ENCODE results near the gene MIA3.

MIA3 gene, protein sequence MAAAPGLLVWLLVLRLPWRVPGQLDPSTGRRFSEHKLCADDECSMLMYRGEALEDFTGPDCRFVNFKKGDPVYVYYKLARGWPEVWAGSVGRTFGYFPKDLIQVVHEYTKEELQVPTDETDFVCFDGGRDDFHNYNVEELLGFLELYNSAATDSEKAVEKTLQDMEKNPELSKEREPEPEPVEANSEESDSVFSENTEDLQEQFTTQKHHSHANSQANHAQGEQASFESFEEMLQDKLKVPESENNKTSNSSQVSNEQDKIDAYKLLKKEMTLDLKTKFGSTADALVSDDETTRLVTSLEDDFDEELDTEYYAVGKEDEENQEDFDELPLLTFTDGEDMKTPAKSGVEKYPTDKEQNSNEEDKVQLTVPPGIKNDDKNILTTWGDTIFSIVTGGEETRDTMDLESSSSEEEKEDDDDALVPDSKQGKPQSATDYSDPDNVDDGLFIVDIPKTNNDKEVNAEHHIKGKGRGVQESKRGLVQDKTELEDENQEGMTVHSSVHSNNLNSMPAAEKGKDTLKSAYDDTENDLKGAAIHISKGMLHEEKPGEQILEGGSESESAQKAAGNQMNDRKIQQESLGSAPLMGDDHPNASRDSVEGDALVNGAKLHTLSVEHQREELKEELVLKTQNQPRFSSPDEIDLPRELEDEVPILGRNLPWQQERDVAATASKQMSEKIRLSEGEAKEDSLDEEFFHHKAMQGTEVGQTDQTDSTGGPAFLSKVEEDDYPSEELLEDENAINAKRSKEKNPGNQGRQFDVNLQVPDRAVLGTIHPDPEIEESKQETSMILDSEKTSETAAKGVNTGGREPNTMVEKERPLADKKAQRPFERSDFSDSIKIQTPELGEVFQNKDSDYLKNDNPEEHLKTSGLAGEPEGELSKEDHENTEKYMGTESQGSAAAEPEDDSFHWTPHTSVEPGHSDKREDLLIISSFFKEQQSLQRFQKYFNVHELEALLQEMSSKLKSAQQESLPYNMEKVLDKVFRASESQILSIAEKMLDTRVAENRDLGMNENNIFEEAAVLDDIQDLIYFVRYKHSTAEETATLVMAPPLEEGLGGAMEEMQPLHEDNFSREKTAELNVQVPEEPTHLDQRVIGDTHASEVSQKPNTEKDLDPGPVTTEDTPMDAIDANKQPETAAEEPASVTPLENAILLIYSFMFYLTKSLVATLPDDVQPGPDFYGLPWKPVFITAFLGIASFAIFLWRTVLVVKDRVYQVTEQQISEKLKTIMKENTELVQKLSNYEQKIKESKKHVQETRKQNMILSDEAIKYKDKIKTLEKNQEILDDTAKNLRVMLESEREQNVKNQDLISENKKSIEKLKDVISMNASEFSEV (N-terminal part only)

DNA sequence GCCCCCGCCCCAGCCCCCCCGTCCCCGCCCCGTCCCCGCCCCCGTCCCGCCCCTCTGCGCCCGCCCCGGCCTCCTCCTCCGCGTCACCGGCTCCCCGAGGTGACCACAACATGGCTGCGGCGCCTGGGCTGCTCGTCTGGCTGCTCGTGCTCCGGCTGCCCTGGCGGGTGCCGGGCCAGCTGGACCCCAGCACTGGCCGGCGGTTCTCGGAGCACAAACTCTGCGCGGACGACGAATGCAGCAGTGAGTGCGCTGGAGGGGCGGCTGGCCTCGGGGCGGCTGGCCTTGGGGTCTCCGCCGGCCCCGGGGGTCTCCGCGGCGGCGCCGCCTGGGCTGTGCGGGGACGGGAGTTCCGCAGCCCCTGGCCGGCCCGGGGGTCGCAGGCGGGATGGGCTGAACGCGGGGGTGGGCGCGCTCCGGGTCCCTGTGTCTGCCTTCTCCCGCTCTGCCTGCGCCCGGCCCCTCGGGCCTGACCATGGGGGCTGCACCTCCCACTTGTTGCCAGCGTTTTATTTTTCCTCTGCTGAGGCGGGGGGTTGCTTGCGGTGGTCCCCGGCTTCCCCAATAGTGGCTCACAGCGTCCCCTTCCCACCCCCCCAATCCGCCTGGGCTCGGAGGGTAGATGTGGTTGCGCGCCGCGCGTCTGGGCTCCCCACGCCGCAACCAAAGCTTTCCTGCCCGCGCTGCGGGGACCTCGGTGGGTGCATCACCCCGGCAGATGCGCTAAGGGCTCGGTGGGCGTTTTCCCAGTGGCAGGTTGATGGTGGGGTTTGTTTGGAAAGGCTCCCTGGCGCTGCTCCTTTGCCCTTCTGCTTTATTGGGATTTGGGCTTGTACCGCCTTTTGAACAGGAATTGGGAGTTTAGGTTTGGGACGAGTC lies at the start of gene MIA3:
Gene MIA3 (plus strand): TSS at position 97 of the 879 bp plus-strand sequence. CDS start 14 bp downstream, at position 111.
- TF ChIP-seq ZFX (IDR thresholded peaks at IDR 0.05) (no peak; the same call in 1 of the 2 replicates), CTCF (conservative IDR thresholded peaks at IDR 0.05) (no peak)
- H3K27ac ChIP-seq = peak within 1 kb of the TSS; percentile 95

GRCh38 chr1:222570837-222571236 lies 47.1 kb upstream of the MIA3 start:
- H3K27ac ChIP-seq = no peak overlapping the region
- TF ChIP-seq ZFX (IDR thresholded peaks at IDR 0.05) (no peak), CTCF (conservative IDR thresholded peaks at IDR 0.05) (no peak)

- H3K27ac ChIP-seq = no peak overlapping the region
- no peak for TF ChIP-seq CTCF (conservative IDR thresholded peaks at IDR 0.05)
Observed at GRCh38 chr1:222579316-222579715, 38.6 kb upstream of the MIA3 start.

DNA sequence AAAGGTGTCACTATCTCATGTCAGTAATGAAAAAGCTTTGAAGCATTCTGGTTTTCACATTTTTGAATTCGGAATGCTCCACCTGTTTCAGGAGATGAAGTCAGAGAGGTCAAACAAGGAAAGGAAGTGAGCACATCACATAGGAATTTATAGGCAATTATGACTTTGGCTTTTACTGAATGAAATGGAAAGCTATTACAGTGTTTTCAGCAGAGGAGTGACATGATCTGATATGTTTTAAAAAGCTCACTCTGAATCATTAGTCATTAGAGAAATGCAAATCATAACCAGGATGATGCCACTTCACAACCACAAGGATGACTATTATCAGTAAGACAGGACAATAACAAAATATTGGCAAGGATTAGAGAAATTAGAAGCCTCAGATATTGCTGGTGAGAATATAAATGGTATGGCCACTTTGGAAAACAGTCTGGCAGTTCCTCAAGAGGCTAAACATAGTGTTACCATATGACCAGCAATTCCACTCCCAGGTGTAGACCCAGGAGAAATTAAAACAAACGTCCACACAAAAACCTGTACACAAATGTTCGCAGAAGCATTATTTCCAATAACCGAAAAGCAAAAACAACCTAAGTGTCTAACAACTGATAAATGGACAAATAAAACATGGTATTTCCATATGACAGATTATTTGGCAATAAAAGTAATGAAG lies 35.7 kb upstream of the MIA3 start:
- no peak for TF ChIP-seq ZFX (IDR thresholded peaks at IDR 0.05)
- no peak for TF ChIP-seq CTCF (conservative IDR thresholded peaks at IDR 0.05)
- no peak overlapping the region for H3K27ac ChIP-seq

GRCh38 chr1:222583079-222583478 lies 34.8 kb upstream of the MIA3 start:
- no peak overlapping the region for H3K27ac ChIP-seq
- TF ChIP-seq CTCF (conservative IDR thresholded peaks at IDR 0.05) (no peak), ZFX (IDR thresholded peaks at IDR 0.05) (no peak)

GRCh38 chr1:222586842-222587241 lies 31.1 kb upstream of the MIA3 start:
- no peak overlapping the region for H3K27ac ChIP-seq
- TF ChIP-seq CTCF (conservative IDR thresholded peaks at IDR 0.05) (no peak), ZFX (IDR thresholded peaks at IDR 0.05) (no peak)

Data from C4-2B (cell line).